Activated T-helper 2 cell treated with anti-CD3 and anti-CD28 coated beads, Interferon-gamma antibody, Interleukin-2, Interleukin-4, amounts not matched to agents 10 μg/mL and 5 μg/mL and 100 μg/mL, durations not matched to agents 14 hours and 24 hours and 36 hours (primary cell): Measurements from ENCODE around the gene CROCC2. TPM values are rescaled to one million over a fixed set of nuclear protein-coding genes. Genes with fewer than 3 reads are reported as not detected.

Source experiments
- DNase-seq: peaks from one replicate; pipeline ENCODE4 v3.0.0; 2021; ENCODE audit warnings: low spot score
- H3K27ac Mint-ChIP-seq: one replicate; pipeline ENCODE4 v1.8.0; 2021; ENCODE audit warnings: mixed read lengths
- H3K27me3 Mint-ChIP-seq: one replicate; pipeline ENCODE4 v1.8.0; 2021; ENCODE audit warnings: low read depth, mixed read lengths
- H3K36me3 Mint-ChIP-seq: one replicate; pipeline ENCODE4 v1.8.0; 2021; ENCODE audit warnings: low read depth, mixed read lengths
- H3K4me1 Mint-ChIP-seq: one replicate; pipeline ENCODE4 v1.8.0; 2021; ENCODE audit warnings: low read depth, mixed read lengths
- H3K4me3 Mint-ChIP-seq: one replicate; pipeline ENCODE4 v1.8.0; 2021; ENCODE audit warnings: low read depth, mild to moderate bottlenecking, moderate library complexity, mixed read lengths
- H3K9me3 Mint-ChIP-seq: one replicate; pipeline ENCODE4 v1.8.0; 2021; ENCODE audit warnings: mixed read lengths
- intact Hi-C: fragments of 100-400 bp; cut with micrococcal nuclease; formaldehyde crosslinking; loops from one replicate; pipeline ENCODE4 v1.15.1; 2023
- total RNA-seq: library from RNA; stranded (reverse); gene quantifications from 2 replicates; pipeline ENCODE4 v1.2.3, GENCODE V29; 2022

Gene CROCC2
- total RNA-seq, 1 donor from 2014 or later = not detected

DNA sequence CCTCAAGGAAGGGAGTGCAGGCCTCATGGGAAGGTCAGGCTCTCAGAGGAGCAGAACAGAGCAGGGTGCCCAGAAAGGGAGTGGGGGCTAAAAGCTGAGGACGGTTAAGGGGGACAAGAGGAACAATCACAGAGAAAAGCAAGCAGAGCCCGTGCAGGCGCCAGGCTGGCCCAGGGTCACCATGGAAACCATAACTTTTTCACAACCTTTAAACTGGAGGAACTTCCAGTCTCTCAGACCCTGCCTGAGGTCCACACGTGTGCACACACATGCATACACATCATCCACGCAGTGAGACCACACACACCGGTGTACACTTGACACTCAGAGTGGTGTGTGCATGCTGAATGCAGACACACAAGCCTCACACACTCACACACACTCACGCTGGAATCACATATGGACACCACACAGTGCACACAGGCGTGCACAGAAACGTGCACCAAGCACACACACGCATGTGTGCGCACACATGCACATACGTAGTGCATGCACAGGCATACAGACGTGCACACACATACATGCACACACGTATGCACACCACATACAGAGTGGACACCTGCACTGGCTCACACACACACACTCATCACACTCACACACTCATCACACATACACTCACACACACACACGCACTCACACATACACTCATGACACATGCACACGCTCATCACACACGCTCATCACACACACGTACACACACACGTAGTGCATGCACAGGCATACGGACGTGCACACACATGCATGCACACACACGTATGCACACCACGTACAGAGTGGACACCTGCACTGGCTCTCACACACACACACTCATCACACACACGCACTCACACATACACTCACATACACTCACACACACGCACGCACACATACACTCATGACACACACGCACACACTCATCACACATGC lies 55.1 kb downstream of the CROCC2 start:
- no peaks in the 10 kb centered on the region for H3K27me3 Mint-ChIP-seq
- H3K27ac Mint-ChIP-seq = no peak overlapping the region
- intact Hi-C loops = no loop called here
- no peaks in the 10 kb centered on the region for H3K9me3 Mint-ChIP-seq
- peak; percentile 4 for DNase-seq
- no peaks in the 10 kb centered on the region for H3K36me3 Mint-ChIP-seq
- no peak overlapping the region for H3K4me3 Mint-ChIP-seq
- no peaks in the 10 kb centered on the region for H3K4me1 Mint-ChIP-seq

DNA sequence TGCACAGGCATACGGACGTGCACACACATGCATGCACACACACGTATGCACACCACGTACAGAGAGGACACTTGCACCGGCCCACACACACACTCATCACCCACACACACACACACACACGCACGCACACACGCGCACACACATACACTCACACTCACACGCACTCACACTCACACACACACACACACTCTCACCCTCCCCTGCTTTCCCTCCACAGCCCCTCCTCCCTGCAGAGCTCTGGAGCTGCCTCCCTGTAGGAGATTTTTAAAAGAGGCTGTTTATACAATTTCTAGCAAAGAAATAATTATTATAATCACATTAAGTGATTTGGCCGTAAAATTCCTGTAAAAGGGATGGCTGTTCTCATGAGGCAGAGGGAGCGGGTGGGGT lies 55.8 kb downstream of the CROCC2 start:
- Mint-ChIP-seq H3K4me3 (no peak overlapping the region), H3K36me3 (no peaks in the 10 kb centered on the region), H3K9me3 (no peaks in the 10 kb centered on the region), H3K27ac (no peak overlapping the region), H3K27me3 (no peaks in the 10 kb centered on the region), H3K4me1 (no peaks in the 10 kb centered on the region)
- peak; percentile 1 for DNase-seq
- intact Hi-C loops = no loop called here

DNA sequence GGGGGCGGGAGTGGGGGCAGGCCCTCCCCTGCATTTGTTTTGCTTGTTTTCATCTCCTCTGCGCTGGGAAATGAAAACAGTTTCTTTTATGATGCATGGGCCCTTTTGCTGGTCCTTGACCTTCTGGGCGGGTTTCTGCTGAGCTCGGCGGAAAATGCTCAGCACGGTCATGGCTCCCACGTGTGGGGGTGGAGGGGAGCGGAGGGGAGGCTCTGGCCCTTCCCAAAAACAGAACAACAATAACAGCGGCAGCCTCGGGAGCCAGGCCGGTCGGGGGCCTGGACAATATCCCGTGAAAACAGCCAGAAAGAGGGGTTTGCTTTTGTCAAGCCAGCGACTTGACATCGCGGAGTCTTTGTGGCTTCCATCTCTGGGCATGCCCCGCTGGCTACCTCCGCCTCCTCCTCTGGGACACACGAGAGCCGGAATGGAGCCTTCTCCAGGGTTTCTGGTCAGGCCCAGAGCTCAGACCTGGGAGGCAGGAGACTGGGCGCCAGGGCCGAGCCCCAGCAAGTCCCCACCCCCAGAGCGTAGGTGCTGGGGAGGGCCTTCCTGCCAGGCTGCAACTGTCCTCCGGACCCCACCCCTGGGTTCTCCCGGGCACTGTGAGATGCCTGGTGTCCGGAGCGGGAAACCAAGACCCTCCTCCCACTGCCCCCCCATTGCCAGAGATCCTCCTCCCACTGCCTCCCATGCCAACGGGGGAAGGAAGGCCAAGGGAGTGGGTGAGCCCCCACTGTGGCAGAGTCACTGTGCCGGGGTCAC lies 56.3 kb downstream of the CROCC2 start:
- no peak overlapping the region for H3K27ac Mint-ChIP-seq
- H3K4me3 Mint-ChIP-seq = no peak overlapping the region
- DNase-seq = no peak
- no peaks in the 10 kb centered on the region for H3K4me1 Mint-ChIP-seq
- intact Hi-C loops = no loop called here
- H3K9me3 Mint-ChIP-seq = no peaks in the 10 kb centered on the region
- H3K36me3 Mint-ChIP-seq = no peaks in the 10 kb centered on the region
- H3K27me3 Mint-ChIP-seq = no peaks in the 10 kb centered on the region

DNA sequence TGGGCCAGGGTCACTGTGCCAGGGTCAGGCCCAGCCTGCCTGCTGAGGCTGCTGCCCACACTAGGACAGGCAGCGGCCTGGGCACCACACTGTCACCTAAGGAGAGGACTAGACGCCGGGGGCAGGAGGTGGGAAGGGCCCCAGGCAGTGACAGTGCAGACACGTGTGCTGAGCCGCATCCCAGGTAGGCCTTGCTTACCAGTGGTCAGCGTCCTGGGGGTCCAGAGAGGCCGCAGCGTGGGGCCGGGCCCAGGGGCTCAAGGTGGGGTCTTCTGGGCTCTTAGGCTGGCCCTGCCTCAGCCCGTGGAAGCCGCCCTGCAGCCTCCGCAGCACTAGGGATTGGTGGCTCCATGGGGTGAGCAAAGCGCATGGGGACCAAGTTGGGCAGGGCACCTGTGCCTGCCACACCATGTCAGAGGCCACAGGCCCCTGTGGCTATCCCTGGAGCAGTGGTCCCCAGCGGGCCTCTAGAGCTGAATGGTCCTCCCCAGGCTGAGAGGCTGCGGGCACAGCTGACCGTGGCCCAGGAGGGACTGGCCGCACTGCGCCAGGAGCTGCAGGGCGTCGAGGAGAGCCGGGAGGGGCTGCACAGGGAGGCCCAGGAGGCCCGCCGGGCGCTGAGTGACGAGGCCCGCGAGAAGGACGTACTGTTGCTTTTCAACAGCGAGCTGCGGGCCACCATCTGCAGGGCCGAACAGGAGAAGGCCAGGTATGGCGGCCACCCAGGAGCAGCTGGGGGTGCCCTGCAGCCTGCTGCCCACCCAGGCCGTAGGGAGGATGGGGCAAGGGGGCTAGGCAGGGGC lies 57.1 kb downstream of the CROCC2 start:
- no peak overlapping the region for H3K4me3 Mint-ChIP-seq
- H3K4me1 Mint-ChIP-seq = no peaks in the 10 kb centered on the region
- DNase-seq = no peak
- H3K27me3 Mint-ChIP-seq = no peaks in the 10 kb centered on the region
- H3K9me3 Mint-ChIP-seq = no peaks in the 10 kb centered on the region
- no peak overlapping the region for H3K27ac Mint-ChIP-seq
- H3K36me3 Mint-ChIP-seq = no peaks in the 10 kb centered on the region
- intact Hi-C loops = no loop called here

DNA sequence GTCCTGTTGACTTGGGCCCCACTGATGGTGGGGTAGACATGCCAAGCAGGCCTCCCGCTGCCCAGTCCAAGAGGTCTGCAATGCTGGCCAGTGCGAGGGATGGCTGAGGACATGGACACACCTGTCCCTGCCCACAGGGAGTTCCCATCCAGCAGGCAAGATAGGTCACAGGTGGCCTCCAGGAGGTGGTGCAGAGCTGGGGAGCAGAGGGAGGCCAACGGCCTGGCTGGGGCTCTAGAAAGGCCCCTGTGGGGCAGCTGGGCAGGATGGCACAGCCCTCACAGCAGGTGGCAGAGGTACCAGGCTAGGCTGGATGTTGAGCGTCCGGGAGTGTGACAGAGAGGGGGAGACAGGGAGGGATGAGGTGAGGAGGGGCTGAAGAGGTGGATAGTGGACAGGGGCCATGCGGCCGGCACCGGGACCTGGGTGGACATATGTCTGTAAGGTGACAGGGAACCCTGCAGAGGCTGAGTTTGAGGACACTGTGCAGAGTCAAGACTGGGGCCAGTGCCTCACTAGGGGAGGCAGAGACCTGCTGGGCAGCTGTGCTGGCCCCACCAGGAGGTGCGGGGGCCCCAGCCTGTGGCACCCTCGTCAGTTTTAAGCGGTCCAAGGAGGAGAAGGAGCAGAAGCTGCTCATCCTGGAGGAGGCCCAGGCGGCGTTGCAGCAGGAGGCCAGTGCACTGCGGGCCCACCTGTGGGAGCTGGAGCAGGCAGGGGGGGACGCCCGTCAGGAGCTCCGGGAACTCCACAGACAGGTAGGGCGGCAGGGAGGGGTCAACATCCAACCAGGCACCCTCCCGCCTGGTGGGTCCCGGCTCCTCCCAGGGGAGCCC lies 58.0 kb downstream of the CROCC2 start:
- intact Hi-C loops = no loop called here
- DNase-seq = no peak
- H3K4me3 Mint-ChIP-seq = no peak overlapping the region

DNA sequence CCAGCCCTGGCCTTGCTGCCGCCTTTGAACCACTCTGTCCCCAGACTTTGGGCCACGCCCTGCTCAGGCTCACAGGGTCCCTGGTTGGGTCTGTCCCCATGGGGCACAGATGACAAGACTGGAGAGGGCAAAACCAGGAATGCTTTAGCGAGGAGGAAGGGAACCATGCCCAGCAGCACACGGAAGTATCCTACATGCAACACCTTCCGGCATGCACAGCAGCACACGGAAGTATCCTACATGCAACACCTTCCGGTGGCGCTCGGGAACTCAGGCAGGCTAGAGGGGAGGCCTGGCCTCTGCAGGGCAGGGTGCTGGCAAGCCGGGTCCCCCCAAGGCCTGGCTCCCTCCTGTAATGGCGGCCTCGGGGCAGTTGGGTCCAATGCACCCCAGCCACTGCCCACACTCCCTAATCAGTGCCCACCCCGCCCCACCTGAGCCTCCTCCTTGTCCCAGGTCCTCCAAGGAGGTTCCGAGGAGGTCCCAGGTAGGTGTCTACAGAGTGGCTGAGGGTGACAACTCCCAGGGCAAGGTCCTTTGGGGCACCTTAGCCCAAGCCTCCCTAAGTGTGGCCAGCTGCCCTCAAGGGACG lies 58.7 kb downstream of the CROCC2 start:
- intact Hi-C loops = no loop called here
- DNase-seq = no peak
- no peaks in the 10 kb centered on the region for H3K4me1 Mint-ChIP-seq
- H3K9me3 Mint-ChIP-seq = no peaks in the 10 kb centered on the region
- H3K27me3 Mint-ChIP-seq = no peaks in the 10 kb centered on the region
- H3K27ac Mint-ChIP-seq = no peak overlapping the region
- no peaks in the 10 kb centered on the region for H3K36me3 Mint-ChIP-seq
- H3K4me3 Mint-ChIP-seq = no peak overlapping the region

More for the DNA sequence above, 58.0 kb downstream of the CROCC2 start:
- Mint-ChIP-seq H3K4me1 (no peaks in the 10 kb centered on the region), H3K9me3 (no peaks in the 10 kb centered on the region), H3K27ac (no peak overlapping the region), H3K36me3 (no peaks in the 10 kb centered on the region), H3K27me3 (no peaks in the 10 kb centered on the region)

DNA sequence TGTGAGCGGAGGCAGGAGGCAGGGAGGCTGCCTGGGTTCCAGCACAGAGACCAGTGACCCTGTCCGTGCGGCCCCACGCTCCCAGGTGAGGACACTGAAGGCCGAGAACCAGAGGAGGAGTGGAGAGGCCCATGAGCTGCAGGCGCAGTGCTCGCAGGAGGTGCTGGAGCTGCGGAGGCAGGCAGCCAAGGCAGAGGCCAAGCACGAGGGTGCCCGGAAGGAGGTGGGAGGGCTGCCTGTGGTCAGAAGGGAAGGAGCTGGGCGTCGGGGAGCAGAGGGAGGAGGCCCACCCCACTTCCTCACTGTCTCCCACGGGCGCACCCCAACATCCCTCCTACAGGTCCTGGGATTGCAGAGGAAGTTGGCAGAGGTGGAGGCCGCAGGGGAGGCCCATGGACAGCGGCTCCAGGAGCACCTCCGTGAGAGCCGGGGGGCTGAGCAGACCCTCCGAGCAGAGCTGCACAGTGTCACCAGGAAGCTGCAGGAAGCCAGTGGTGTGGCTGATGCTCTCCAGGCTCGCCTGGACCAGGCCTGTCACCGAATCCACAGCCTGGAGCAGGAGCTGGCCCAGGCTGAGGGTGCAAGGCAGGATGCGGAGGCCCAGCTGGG lies 59.3 kb downstream of the CROCC2 start:
- Mint-ChIP-seq H3K4me1 (no peaks in the 10 kb centered on the region), H3K27me3 (no peaks in the 10 kb centered on the region), H3K27ac (no peak overlapping the region), H3K4me3 (no peak overlapping the region), H3K36me3 (no peaks in the 10 kb centered on the region), H3K9me3 (no peaks in the 10 kb centered on the region)
- DNase-seq = no peak
- intact Hi-C loops = no loop called here

DNA sequence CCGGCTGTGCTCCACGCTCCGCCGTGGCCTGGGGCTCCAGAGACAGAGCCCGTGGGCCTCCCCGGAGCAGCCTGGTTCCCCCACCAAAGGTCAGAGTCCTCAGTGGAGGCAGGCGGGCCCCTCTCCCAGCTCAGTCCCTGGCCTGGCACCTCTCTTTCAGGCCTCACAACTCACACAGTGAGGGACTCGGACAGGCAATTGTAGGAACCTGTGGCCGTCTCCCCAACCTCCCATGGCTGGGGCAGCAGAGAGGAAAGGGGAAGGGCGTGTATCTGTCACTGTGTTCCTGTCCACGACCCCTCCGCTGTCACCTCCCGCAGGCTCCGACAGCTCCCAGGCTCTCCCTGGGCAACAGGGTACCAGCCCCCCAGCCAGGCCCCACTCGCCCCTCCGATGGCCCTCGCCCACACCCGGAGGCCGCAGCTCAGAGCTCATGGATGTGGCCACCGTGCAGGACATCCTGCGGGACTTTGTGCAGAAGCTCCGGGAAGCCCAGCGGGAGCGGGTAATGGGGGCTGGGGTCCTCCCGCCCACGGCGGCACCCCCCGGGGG lies 59.8 kb downstream of the CROCC2 start:
- Mint-ChIP-seq H3K36me3 (no peaks in the 10 kb centered on the region), H3K4me1 (no peaks in the 10 kb centered on the region), H3K9me3 (no peaks in the 10 kb centered on the region), H3K27me3 (no peaks in the 10 kb centered on the region), H3K4me3 (no peak overlapping the region), H3K27ac (no peak overlapping the region)
- intact Hi-C loops = no loop called here
- DNase-seq = no peak

DNA sequence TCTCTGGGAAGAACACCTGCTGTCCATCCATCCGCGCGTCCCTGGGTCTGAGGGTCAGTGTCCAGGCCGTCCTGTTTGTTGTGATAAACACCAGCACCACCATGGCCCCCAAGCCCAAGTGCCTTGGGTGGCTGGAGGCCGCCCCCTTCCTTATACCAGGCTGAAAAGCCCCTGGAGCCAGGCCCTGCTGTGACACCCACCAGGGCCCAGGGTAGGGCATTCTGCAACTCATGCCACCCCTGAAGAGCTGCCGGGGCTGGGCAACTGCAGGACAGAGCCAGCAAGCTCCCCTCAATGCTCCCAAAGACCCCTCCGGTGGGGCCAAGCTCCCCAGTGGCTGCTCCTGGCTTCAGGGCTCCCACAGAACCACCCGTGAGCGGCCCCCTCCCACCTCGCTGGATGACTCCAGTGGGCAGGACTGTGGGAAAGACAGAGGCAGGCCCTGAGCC lies 60.3 kb downstream of the CROCC2 start:
- no peak for DNase-seq
- no peaks in the 10 kb centered on the region for H3K27me3 Mint-ChIP-seq
- H3K36me3 Mint-ChIP-seq = no peaks in the 10 kb centered on the region
- H3K4me3 Mint-ChIP-seq = no peak overlapping the region
- intact Hi-C loops = no loop called here
- H3K9me3 Mint-ChIP-seq = no peaks in the 10 kb centered on the region
- no peaks in the 10 kb centered on the region for H3K4me1 Mint-ChIP-seq
- H3K27ac Mint-ChIP-seq = no peak overlapping the region

DNA sequence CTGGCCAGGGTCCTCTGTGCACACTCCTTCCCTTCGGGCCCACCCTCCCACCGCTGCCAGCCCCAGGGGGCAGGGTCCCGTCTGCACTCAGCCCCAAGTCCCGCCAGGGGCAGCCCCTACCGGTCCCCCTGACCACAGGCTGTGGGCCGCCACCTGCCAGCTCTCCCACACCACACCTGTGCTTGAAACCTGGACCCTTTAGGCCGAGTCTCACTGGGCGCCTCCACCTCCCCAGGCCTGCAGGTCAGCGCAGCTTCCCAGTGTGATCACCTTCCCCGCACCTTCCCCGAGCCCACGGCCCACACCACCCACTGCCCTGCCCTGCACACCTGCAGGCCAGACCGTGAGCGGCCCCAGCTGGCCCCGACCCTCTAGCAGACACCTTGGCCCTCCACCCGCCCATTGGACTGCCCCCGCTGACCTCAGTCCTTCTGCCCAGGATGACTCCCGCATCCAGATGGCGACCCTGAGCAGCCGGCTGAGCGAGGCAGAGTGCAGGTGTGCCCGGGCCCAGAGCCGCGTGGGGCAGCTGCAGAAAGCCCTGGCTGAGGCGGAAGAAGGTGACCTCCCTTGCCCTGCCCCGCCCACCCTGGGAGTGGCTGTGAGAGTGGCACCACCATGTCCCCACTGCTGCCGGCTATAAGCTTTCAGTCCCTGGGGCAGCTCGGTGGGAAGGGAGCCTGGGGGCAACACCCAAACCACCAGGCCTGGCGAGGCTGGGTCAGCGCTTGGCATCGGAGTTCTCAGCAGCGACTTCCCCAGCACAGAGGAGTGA lies 61.0 kb downstream of the CROCC2 start:
- no peak for DNase-seq

More for the DNA sequence above, 61.0 kb downstream of the CROCC2 start:
- Mint-ChIP-seq H3K27ac (no peak overlapping the region), H3K27me3 (no peaks in the 10 kb centered on the region), H3K9me3 (no peaks in the 10 kb centered on the region), H3K4me3 (no peak overlapping the region), H3K36me3 (no peaks in the 10 kb centered on the region), H3K4me1 (no peaks in the 10 kb centered on the region)
- intact Hi-C loops = no loop called here
